ENCODE measurements around the gene ANP32A.
A peak's percentile ranks its signal among the peaks of the same experiment; 100 is the strongest.

The ANP32A gene

DNA sequence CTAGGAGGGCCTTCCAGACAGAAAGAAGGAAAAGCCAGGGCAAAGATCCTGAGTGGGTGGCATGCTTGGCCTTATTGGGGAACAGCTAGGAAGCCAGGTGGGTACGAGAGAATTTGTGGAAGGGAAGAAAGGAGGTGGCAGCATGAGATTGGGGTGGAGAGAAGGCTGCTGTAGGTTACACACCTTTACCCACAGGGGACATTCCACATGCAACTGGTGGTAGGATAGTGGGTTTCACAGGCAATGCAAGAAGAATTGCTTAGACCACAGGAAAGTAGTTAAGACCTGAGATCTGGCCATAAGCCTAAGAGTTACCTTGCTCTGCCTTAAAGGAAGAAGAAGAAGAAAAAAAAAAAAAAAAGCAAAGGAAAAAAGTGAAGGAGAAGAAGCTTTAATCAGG lies 19.8 kb downstream of the ANP32A start:
- DNase-seq, result no peak

DNA sequence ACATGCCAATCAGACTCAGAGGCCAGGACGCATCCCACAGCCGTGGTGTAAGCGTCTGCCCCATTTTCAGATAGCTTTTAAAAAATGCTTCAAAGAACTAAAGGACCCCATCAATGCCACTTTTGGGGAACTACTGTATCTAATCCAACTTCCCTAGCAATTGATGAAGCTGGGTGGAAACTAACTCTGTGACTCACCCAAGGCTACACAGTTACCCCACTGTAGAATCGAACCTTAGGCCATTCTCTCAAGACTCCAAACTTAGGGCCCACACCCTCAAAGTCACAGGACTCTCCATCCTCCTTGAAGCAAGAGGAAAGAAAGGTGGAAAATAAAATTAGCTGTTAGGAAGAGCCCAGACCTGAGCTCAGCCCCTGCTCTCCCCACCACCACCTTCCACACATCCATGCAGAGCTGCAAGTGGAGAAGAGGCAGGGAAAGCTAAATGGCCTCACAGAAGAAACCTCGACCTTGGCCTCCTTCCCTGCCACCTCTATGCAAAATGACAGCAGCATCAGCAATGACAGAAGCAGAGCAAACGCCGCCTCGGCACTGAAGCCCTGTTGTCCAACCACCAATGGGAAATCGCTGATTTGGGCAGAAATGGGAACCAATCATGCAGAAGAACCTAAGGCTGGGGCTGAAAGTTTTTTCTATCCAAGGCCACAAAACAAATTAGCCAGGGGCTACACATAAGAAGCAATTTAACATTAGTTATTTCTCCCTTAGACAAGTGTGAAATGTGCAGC lies 22.2 kb downstream of the ANP32A start:
- peak in 1 of 58 donors; percentile 41 for DNase-seq

DNA sequence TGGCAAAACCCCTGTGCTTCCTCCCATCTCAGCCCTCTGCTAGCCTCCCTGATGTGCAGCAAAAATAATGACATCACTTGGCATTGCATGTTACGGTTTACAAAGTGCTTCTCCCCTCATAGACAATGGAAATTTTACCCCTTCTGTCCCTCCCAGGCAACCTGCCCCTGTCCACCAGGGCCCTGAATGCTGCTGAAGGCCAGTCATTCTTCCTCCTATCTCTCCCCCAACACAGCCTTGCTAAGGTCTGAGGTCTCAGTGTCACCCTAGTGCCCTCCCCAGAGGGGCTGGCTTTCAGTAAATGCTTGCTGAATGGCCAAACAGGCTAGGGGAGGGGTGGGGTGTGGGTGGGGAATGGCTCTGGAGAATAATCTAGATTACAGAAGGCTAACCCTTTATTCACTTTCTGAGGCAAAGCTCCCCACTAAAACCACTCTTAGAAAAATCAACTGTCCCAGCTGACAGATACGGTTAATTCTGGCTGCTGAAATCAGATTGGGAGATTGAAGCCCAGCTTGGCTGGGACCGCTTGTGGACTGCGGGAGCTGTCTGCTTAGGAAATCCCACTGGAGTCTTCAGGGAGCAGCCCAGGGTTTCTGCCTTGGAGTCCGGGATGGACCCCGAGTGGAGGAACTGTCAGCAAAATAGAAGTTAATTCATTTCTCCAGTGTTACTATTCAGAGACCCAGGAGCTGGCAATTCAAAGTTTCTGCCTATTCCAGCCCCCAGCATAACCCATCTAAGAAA lies 22.9 kb downstream of the ANP32A start:
- peak in 27 of 58 donors; percentile 14 to 72 (median 51) for DNase-seq

DNA sequence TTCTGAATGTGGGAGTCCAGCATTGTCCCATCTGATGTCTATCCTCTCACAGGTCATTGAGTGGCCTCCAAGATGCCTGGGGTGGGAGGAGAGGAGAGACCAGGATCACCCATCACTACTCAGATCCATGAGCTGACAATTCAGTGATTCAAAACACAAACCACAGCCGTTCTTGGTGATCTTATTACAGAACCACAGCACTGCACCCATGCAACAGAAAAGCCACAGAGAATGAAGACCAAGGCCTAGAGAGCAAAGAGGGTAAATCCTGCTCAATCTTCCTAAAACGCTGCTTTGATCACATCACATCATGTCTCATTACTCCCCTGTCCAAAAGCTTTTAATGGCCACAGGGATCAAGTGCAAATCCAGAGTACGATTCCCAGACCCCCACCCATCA lies 23.5 kb downstream of the ANP32A start:
- DNase-seq, result no peak

DNA sequence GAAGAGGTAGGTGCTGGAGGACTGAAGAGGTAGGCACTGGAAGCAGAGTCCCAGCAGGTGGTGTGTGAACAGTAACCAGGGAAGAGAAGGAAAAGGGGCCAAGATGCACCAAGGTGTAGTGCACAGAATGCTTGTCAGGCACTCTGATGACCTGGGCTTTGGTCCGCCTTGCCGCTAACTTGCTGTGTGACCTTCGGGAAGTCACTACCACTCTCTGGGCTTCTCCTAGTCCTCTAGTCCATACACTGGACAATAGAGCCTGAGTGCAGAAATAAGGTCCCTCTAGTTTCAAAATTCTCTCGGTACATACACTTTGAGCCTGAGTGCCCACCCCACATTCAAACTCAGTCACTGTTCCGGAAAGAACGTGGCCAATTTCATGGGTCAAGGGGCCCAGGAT lies 24.1 kb downstream of the ANP32A start:
- DNase-seq, result no peak

DNA sequence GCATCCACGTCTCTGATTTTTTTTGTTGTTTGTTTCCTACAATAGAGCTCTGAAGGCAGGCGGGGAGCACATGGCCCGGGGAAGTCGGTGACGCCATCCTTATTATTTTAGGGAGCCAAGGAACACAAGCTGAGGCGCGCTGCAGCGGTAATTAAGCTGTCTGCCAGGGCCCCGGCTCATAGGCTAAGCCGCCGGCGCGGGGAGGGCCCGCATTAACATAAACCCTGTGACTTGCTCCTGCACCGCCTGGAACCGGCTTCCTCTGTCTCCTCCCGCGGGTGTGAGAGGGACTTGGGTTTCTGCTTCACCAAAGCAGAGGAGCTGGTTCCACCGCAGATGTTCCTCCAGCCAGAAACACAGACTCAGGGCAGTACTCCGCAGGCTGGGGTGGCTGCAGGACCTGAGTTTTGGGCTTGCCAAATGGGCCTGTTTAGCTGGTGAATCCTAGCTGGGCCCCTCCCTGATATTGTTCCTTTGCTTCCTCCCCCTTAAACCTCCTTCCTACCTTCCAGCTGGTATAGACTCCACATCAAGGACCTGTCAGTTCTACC lies 25.3 kb downstream of the ANP32A start:
- peak in 57 of 58 donors; percentile 32 to 96 (median 88) for DNase-seq

DNA sequence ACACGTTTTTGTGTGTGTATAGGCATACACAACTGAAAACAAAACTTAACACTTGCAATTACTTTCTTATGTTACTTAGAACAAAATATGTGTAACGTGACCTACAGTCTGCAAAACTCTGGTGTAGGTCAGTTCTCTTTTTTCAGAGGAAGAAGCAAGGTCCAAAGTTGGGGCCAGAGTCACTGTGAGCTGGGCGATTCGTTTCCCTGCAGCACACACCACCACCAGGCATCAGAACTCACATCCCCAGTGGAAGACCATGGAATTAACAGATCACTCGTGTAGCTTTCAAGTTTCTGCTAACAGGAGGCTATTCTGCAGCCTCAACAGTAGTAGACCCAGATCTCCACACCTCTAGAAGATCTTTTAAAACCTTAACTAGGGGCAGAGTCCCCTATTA lies 25.8 kb downstream of the ANP32A start:
- DNase-seq, result peak in 6 of 58 donors; percentile 17 to 68 (median 43)

DNA sequence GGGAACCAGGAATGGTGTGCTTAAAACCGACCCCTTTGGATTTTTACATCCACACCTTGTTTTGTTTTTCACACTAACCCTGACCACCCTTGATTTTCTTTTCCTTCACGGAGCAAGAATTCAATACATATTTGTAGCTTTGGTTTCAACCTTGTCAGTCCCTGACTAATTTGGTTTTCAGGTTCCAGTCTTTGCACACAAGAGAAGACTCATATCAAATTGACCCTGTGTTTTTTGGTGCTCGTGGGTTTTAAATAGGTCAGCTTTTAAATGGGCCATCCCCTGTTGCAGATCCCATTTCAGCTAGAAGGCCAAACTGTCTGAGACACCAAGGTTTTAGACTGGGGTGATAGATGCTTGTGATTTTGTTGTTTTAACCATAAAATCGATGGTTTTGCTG lies 26.4 kb downstream of the ANP32A start:
- DNase-seq, result no peak

DNA sequence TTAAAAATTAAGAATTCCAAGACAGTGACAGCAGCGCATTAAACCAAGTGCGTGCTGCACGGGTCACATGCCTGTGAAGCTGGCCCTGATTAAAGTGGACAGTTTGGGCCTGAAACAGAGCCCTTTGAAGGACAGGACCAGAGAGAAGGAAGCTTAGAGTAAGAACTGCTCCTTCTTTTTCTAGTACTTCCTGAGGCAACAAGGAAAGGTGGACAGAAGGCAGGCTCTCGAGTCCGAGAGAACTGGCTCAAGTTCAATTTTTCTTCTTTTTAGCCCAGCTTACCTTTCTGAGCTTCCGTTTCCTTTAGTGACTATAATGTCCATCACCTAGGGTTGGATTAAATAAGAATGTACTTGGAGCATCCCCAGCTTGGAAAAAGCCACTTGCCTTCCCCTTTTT lies 26.9 kb downstream of the ANP32A start:
- DNase-seq, result peak in 3 of 58 donors; percentile 14 to 29 (median 28)

DNA sequence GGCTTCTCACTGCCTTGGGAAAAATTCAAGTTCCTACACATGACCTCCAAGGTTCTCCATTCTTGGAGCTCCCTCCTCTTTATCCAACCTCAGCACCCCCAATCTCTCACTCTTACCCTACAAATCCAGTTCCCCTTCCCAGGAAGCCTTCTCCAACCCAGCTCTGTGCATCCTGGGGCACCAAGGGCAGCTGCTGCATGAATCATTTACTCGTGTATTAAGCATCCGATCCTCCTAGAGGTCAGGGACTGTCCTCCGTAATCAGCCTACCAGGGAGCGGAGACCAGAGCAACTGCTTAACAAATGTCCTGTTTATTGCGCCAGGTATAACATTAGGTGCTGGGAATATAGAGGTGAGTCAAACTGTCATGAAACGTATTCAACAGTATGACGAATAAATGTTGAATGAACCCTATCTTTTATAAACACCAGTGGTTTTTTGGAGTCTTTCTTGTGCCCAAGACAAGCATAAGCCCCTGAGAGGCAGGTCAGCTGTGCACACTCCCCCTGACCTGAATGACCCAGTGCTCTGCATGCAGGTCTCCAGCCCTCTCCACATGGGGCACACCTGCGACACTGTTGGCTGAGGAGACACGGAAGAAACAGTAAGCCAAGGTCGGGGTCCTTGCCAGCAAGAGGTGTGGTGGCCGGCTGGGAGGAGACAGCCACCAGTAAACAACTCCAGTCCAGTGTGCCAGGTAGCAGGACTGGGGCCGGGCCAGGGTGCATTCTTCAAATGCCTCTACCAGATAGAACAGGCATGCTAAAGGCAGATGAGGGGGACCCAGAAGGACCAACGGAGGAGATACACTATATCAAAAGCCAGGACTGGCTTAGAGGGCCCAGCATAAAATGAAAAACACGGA lies 27.6 kb downstream of the ANP32A start:
- no peak for DNase-seq

DNA sequence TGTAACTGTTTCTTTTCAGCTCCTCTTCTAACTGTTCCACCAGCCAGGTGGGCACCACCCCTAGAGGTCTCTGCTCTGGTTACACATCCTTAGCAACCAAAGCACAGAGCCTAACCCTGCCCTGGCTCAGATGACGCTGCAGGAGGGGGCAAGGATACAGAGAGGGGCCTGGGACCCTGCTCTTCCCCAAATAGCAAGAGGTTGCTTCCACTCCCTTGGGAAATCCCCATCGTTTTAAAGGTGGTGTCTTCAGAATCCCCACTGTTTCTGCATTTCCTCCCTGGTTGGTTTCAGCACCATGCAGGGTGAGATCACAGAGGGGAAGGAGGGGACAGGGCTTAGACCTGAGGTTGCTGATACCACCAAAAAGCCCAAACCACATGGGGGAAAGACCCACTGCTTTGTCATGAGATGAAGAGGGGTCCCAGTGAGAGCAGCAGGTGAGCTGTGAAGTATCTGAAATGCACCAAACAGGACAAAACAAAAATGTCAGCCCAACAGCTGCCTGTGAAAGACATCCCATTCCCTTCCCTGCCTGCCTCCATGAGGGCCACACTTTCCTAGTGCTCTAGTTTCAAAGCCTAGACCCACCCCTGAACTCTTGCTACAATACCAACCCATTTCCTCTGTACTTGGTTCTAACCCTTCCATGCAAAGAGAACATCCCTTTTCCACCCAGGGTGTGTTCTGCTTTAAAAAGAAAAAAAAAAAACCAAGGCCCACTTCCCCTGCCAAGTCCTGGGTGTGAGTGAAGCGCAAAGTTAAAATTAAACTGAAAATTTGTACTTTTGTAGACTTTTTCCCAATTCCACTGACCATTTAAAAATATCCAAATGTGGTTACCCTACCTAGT lies 29.0 kb downstream of the ANP32A start:
- DNase-seq, result no peak

DNA sequence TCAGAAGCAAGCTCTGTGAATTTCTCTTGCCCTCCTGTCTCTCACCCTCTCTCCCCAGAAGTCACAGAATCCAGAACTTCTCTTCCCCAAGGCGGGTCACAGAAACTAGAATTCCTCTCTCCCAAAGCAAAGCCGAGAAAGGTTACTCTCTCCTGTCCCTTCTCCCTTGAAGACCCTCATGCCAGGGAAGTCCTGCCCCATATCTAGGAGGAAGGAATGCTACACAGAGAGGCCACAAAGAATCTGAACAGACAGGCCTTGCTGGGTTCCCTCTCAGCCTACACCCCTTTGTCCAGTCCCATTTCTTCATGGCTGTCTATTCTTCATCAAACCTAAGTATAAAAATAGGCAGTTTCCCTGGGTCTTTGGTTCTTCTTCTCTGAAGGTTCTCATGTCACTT lies 29.8 kb downstream of the ANP32A start:
- DNase-seq, result no peak

DNA sequence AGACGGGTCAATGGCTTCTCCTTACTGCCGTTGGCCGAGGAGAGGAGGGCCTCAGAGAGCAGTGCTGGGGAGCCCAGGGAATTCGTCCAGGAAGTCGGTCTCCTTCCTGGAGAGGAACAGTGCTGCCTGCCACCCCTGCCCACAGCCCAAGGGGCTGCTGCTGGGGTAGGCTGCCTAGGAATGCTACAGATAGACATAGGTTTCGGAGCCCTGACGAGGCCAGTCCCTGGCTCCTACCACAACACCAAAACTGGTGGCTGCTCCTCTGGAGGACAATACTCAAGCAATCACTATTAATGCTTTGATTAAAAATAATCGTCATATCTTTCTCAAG lies 30.5 kb downstream of the ANP32A start:
- DNase-seq, result no peak

DNA sequence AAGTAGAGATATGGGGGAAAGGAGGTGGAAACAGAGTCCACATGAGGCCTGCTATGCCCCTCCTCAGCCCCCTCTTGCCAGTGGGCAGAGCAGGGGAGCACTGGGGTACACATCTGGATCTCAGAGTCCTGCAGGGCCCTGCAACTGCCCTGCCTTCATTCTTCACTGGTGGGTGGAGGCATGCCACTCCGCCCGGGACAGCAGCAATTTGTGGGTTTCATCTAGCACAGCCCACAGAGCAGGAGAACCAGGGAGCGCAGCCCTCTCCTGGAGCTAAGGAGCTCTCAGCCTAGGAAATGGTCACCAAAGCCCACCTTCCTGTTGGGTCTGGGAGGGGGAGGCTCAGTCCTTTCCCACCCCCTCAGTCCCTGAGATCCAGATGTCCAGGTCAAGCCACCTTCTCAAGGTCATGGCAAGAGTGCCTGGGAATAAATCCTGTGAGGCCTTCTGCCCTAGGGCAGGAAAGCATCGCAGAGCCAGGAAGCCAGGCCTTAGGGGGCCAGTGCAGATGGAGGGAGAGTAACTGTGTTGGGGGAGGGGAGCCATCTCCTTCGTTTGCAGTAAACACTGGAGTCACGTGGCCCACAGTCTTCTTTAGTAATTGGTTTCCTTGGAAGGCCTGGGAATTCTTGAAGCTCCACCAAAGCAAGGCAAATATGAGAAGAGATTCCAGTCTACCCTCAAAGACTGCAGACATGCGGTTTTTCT lies 31.0 kb downstream of the ANP32A start:
- peak in 12 of 58 donors; percentile 14 to 65 (median 28) for DNase-seq

DNA sequence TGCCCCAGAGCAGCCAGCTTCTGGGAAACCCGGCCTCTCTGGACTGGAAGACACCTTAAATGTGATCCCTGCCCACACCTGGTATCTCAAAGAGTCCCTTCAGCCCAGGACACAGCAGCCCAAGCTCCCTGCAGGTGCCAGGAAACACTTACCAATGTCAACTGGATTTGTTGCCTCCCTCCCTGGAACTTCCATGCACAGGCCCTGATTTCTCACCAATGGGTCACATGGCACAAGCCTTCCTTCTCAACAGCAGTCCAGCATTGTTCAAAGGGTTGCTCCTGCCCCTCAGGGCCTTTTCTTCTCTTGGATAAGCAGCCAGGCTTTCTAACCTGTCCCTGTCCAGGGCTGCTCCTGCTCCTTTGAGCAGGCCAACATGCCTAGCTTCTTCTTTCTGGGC lies 31.6 kb downstream of the ANP32A start:
- no peak for DNase-seq

DNA sequence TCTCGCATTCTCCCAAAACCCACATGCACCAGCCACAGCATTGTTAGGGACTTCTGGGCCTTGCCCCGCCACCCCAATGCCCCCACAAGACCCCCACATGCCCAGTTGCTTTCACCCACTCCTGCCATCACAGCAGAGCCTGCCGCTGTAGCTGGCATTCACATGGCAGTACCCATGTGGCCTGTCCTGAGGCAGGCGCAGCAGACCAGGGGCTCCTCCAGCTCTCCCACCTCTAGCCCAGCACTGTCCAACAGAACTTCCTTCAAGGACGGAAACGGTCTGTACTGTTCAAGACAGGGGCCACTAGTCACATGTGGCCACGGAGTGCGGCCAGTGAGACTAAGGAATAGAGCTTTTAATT lies 32.5 kb downstream of the ANP32A start:
- DNase-seq, result no peak

DNA sequence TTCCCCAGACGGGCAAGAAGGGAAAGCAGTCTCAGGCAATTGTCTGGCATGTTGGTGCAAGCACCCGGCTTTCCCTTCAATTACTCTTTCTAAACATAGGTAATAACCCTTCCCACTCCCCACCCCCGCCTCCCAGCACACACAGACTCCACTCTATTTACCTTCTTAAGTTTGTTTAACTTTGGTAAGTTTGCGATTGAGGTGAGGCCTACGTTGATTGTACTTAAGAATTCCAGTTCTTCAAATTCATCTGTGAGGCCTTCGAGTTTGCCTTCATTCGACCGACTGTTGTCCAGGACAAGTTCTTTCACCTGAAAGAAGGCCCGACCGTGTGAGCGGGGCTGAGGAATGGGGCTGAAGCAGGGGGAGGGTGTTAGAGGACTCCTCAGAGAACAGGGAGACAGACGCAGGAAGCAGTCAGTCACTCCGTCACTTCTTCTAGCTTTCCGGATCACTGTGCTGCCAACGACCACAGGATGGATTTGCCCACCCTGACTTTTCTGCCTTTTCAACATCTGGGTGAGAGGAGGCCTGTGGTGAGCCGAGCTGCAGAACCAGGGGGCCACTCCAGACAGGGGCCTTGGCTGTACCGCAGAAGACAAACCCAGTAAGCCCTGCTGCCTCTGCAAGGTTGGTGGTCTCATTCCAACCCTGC lies 33.0 kb downstream of the ANP32A start:
- no peak for DNase-seq

DNA sequence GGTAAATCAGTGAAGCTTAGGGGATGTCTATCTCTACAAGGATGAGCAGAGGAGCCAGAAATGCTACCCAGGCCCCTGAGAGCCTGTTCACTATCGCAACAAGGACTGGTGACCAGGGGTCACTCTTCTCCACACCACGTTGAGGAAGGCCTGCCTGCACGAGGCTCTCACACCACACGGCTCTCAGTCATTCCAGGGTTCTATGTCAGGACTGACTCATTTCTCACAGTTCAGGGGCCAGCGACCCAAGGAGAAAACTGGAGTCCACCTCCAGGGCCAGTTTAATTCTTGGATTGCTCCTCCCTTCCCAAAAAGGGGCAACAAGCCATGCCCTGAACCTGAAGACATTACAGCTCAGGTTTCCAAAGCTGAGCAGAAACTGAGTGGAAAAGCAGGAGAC lies 33.9 kb downstream of the ANP32A start:
- no peak for DNase-seq

DNA sequence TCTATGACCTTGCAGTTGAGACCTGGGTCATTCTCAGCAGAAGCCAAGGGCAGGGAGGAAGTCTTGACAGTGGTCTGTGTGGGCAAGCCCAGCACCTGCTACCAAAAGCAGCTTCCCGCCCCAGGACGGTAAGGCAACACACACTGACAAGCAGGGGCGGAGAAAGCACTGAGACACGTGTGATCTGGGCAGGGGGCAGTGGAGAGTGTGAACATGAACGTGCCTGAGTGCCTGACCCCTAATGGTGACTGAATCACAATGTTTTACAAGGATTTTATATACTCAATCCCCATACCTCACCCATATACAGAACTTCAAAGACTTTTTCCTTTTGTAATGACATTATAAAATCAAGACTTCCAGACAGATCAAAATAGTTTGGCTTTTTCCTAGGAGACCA lies 35.2 kb downstream of the ANP32A start:
- DNase-seq, result no peak

DNA sequence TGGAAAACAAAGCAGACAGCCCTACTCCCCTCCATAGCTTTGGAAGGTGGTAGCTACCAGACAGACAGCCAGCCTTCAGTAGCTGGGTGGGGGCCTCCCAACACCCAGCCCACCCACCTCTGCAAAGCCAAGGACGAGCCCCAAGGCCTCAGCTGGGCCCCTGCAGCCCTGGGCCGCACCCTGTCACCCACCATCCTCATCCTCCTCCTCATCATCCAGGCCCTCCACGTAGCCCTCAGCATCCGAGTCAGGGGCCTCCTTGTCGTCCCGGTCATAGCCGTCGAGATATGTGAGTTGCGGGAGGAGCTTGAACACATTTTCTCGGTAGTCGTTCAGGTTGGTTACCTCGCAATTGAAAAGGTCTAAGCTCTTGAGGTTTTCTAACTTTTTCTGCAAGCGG lies 36.5 kb downstream of the ANP32A start:
- DNase-seq, result no peak
